Activated CD8-positive, alpha-beta memory T cell treated with anti-CD3 and anti-CD28 coated beads, Interleukin-2, amount 50 U/mL, for 1 hour (primary cell): ENCODE measurements around the gene SERHL2.
"Not testable (repeated sequence)": the region's sequence is repeated elsewhere in the genome, so short reads cannot be mapped to it uniquely, and the experiment has no call there.

ENCODE experiments used
- DNase-seq: peaks from one replicate; pipeline ENCODE4 v3.0.0-alpha.2; 2020; ENCODE audit errors: extremely low read depth

Gene SERHL2, protein sequence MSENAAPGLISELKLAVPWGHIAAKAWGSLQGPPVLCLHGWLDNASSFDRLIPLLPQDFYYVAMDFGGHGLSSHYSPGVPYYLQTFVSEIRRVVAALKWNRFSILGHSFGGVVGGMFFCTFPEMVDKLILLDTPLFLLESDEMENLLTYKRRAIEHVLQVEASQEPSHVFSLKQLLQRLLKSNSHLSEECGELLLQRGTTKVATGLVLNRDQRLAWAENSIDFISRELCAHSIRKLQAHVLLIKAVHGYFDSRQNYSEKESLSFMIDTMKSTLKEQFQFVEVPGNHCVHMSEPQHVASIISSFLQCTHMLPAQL

DNA sequence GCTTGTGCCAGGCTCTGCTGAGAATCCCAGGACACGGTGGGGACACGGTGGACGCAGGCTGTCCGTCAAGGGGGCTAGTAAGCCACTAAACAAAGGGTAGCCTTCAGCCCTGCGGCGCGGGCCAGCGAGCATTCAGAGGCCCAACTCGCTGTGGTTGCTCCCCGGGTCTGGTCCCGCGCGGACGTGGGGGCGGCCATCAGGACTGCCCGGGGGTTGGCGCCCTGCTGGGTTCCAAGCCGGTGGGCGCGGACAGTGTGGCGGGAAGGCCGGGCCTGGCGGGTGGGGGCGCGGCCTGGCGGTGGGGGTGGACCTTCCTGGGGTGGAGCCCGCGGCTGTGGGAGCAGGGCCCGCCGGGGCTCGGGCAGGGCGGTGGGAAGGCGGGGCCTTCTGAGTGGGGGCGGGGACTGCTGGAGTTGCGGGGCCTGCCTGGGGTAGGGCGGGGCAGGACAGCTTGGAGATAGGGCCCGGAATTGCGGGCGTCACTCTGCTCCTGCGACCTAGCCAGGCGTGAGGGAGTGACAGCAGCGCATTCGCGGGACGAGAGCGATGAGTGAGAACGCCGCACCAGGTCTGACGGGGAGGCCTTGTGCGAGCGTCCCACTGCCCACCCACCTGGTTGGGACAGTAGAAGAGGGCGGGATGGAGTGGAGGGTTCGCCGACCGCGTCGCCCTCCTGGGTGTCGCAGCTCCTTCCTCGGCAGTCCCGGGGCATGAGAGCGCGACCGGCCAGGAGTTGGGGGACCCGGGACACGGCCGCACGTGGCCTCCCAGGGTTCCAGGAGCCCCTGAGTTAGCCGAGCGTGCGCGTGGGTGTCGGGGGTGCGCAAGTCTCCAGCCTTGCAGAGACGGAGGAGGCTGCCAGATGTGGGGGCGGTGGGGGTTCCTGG is at the start of gene SERHL2:
Gene SERHL2, plus strand, starts transcription at position 482 of the 887 bp plus-strand sequence. Its CDS starts 65 bp downstream, at position 547.
- DNase-seq, result peak; percentile 36

DNA sequence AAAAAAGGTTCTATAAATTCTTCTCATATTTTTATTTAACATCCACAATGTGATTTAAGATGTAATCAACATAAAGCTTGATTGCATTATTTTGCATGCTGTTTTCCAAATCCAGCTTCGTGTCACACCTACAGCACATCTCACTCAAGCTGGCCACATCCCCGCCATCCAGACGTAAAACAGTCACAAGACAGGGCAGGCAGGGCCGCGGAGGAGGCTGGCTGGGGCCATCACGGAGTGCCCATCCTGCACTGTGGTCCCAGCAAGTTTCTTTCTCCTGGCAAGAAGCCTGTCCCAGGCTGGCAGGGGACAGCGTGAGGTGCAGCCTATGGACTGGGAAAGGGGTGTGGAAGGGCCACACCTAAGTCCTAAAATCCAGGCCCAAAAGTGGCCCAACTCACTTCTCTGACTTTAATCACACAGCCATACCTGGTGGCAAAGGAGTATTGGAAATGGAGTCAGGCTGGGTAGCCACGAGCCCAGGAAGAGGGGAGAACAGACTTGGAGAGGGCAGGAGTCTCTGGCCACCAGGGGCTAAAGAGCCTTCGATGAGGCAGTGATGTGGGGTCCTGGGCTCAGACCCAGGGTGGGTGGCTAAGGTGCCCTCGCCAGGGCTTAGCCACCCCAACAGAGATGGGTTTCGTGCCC is 45.3 kb upstream of the SERHL2 start:
- DNase-seq, result not testable (repeated sequence)

DNA sequence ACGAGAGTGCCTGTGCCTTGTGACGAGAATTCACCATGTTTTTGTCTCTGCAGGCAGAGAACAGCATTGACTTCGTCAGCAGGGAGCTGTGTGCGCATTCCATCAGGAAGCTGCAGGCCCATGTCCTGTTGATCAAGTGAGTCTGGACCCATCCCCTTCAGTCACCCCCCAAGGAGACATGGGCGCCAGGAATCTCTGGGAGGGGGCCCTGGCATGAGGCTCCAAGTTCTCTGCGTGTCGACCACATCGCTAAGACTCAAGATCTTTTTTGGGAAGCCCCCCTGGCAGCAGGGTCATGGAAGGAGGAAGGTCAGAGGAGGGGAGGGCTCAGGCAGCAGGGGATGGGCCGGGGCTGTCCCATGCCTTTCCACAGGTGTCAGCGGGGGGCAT is 44.8 kb upstream of the SERHL2 start:
- DNase-seq, result not testable (repeated sequence)

DNA sequence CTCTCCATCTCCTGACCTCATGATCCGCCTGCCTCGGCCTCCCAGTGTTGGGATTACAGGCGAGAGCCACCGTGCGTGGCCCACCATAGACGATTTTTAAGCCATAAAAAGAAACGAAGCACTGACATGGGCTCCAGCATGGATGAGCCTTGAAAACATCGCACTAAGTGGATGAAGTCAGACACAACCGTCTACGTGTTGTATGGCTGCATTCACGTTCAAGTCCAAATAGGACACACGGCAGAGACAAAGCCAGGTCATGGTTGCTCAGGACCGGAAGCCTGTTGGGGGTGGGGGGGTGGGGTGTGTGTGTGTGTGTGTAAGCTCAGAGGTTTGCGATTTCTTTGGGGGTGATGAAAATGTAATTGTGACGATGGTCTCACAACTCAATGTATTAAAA is 44.2 kb upstream of the SERHL2 start:
- DNase-seq, result no peak

DNA sequence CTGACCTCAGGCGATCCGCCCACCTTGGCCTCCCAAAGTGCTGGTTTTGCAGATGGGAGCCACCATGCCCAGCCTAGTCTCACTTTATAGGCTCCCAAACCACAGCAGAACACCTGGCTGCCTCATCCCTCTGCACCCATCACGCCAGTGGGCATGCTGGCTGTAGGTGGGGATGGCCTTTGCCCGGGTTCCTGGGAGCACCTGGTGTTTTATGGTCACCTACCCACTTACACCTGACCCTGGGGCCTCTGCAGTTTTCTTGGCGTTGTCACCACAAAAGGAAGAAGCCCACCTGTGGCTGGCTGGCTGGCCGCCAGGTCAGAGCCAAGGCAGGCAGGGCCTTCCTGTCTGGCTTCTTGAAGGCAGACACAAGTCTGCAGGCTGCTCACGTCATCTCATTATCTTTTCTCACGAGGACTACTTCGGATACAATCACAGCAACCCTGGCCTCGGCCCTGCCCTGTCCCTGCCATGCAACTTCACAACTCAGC is 42.3 kb upstream of the SERHL2 start:
- no peak for DNase-seq

DNA sequence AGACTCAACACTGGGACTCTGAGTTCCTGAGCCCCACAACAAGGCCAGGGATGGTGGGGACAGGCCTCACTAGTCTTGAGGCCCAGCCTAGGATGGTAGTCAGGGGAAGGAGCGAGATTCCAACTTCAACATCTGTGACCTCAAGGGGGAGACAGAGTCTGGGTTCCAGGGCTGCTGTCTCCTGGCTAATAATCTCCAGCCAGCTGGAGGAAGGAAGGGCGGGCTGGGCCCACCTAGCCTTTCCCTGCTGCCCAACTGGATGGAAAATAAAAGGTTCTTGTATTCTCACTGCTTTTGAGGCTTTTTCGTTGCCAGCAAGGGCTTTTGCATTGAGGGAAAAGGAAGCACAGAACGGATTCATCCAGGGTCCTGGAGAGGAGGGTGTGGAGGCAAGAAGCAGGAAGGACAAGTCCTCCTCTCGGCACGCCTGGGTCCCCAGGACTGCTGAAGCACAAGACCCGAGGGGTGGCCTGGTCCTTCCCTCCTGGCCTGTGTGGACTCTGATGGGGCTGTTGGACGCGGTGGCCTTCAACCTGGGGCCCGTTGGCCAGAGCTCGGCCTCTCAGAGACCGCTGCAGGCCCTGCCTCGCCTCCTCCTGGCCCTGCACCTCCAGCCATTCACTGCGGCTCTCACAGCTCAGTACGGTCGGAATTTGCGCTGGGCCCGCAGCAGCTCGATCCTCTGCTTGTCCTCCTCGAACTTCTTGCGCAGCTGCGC is 41.3 kb upstream of the SERHL2 start:
- not testable (repeated sequence) for DNase-seq

DNA sequence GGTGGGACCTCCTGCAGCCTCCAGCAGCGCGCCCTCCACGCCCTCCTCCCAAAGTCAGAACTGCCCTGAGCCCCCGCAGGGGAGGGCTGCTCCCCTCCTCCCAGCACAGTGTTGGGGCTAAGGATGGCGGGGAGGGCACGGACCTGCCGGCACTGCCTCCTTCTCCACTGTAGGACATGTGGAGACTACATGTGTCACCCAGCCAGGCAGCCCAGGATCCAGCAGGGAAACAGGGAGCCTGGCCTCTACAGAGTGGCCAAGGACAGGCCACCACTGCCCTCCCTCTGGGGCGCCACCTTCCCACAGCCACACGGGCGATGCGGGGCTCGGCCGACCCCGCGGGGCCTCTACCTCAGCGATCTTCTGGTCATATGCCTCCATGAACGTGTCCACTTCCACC is 39.4 kb upstream of the SERHL2 start:
- not testable (repeated sequence) for DNase-seq

DNA sequence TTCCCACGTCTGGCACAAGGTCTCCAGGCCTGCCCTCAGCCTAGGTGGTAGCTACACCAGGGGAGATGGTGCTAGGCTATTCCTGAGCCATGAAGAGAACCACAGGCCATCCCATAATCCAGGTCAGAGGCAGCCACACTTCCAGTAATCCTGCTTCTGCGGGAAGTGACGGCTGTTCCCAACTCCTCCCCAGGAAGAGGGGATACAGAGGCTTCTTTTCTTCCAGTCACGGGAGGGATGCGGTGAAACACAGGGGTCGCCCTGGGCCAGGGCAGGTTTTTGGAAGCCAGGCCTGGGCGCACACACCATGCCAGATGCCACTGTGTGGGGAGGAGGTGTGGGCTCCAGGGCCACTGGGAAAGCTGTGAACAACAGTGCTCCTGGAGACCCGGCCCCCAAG is 38.5 kb upstream of the SERHL2 start:
- DNase-seq, result not testable (repeated sequence)

DNA sequence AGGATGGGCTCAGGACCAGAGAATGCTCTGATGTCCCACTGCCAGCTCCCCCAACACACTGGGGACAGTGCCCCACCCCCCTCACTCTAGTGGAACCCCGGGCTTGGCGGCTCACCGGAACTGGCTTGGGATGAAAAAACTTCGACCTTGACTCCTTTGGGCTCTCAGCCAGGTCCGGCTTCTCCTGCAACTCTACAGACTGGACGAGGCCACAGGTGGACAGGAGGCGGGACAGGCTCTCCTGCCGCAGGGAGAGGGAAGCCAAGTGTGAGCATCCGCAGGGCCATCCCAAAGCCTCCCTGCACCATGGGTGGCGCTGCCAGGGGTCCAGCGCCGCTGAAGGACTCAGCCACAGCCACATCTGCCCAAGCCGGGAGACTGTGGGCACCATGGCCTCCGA is 37.9 kb upstream of the SERHL2 start:
- DNase-seq, result no peak

DNA sequence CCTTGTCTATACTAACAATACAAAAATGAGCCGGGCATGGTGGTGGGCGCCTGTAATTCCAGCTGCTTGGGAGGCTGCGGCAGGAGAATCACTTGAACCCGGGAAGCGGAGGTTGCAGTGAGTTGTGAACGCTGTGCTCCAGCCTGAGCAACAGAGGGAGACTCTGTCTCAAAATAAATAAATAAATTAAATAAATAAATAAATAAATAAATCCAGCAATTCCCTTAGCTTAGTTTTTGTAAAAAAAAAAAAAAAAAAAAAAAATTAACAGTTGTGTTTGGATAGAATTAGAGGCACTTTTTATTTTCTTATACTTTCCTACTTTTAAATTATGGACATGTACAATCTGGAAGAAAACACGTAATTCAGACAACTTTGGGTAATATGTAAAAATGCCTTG is 36.7 kb upstream of the SERHL2 start:
- not testable (repeated sequence) for DNase-seq

DNA sequence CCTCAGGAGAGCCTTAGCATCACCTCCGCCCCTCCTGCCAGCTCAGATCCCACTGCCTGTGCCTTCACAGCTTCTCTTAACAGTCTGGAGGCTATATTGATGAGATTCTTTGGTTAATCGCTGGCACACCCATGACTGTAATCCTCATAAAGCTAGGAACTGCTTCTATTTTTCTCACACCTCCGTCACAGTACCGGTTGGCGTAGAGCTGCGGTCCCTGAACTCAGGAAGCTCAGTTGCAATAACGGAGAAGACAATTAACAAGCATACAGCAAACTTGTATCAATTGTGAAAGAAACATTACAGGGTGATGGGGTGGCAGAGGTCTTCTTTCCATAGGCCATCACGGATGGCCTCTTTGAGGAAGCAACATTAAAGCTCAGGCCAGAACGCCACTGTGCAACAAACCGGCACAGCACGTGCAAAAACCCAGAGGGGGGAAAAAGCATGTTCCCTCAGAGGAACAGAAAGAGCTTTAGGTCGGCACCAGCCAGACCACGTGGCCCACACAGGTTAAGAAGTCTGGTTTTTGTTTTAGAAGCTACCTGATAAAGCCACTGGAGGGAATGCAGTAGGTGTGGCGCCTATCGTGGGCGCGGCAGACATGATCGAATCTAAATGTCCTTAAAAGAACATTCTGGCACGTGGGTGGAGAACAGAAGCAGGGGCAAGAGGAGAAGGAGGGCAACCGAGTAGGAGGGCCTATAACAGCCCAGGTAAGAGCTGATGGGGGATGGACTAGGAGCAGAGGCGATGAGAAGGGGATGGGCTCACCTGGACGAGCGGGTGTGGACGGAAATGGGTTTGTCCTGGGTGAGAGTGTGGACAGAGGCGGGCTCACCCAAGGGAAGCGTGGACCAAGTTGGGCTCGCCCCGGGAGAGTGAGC is 34.9 kb upstream of the SERHL2 start:
- DNase-seq, result not testable (repeated sequence)

DNA sequence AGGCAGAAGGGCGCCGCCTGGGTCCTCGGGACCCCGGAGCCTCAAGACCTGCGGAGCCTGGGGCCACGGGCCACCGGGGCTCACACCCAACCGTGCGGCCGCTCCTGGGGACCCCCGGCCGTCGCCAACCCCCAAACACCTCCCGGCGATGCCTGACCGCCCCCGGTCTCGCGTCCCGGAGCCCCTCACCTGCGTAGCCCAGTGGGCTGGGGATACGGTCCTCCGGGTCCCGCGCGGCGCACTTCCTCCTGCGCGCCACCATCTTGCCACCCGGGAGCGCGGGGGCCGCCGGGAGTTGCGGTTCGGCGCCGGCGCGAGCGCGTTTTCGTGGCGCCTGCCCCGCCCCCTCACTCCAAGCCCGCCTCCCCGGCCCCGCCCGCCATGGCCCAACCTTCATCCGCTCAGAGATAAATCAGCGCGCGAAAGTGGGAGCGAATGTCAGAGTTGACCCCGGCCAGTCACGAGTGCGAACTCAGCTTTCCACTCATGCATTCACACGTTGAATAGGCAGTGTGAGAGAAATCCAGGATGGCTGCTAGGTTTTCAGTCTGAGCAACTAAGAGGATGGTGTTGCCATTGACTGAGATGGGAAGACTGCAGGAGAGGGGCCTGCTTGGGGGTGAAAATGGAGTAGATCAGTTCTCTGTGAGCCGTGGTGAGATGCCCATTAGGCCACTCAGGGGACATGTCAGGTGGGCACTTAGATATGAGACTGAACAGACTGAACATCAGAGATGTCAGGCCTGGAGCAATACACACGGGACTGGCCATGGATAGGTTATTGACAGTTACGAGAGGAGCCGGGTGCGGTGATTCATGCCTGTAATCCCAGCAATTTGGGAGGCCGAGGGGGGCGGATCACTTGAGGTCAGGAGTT is 34.0 kb upstream of the SERHL2 start, which contains the start of gene RRP7A:
Gene RRP7A, minus strand, starts transcription at position 272 of the 877 bp plus-strand sequence. Its CDS starts 10 bp downstream, at position 262.
- no peak for DNase-seq

DNA sequence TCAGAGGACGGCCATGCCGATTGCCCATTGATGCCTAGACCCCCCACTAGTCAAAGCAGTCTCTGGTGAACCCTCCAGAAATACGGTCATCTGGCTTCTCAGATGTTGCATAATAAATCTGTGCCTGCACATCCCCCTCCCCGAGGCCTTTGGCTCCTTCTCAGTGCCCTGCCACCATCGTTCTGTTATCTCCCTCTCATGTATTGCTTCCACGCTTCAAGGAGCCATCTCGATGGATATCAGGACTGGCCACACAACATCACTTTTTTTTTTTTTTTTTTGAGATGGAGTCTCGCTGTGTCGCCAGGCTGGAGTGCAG is 32.6 kb upstream of the SERHL2 start:
- no peak for DNase-seq

DNA sequence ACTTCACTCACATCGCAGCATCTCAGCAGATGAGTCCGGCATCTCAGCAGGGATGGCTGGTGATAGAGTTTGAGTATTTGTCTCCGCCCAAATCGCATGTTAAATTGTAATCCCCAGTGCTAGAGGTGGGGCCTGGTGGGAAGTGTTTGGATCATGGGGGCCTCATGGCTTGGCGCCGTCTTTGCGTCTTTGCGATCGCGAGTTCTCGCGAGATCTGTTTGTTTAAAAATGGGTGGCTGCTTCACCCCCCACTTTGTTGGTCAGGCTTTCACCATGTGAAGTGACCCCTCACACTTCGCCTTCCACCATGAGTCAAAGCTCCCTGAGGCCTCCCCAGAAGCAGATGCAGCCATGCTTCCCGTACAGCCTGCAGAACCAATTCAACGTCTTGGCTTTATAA is 31.2 kb upstream of the SERHL2 start:
- no peak for DNase-seq

DNA sequence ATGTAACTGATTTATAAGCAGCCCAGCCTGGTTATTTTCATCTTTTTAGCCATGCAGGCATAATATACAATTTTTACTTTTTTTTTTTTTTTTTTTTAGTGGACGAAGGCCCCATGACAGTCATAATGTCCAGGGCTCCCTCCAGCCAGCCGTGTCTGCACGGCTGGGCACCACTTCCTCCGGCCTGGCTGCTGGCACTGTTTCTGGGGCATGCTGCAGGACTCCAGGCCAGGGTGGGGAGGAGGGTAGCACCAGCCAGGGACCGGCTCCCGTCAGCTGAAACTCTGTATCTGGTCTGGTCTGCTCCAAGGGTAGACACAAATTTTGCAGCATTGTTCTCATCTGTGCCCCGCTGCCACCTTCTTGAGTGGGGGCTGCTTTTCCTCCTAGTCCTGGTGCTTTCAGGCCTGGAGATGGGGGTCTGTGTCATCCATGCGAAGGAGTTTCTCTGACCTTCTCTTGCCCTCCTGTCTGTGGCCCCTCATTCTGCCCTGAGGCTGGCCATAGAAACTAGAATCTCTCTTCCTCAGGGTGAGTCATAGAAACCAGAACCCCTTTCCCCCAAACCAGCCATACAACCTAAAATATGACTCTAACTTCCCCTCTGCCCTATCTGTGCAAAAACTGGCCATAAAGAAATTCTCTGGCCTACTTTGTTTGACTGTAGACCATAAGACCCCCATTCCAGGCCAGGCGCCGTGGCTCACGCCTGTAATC is 25.0 kb upstream of the SERHL2 start:
- DNase-seq, result no peak

DNA sequence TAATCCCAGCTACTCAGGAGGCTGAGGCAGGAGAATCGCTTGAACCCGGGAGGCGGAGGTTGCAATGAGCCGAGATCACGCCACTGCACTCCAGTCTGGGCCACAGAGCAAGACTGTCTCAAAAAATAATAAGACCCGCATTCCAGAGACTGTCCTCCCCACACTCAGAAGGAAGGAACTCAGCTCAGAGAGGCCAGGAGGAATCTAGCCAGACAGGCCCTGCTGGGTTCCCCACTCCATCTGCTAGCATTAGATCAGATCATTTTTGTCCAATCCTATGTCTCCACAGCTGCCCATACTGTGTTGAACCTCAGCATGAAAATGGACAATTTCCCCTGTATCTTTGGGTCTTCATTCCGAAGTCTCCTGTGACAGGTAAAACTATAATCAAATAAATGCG is 24.3 kb upstream of the SERHL2 start:
- not testable (repeated sequence) for DNase-seq

DNA sequence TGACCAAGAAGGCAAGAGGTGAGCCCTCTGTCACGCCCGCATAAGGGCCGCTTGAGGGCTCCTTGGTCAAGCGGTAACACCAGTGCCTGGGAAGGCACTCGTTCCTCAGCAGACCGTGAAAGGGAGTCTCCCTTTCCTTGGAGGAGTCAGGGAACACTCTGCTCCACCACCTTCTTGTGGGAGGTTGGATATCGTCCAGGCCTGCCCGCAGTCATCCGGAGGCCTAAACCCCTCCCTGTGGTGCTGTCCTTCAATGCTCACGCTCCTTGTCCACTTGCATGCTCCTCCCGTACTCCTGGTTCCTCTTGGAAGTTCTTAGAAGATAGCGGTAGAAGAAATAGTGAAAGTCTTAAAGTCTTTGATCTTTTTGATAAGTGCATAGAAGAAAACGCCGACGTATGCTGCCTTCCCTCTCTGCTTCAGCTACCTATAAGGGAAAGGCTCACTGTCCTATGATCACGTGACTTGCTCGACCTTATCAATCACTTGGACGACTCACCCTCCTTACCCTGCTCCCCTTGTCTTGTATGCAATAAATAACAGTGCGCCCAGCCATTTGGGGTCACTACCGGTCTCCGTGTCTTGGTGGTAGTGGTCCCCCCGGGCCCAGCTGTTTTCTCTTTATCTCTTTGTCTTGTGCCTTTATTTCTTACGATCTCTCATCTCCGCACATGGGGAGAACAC is 22.2 kb upstream of the SERHL2 start:
- DNase-seq, result not testable (repeated sequence)

DNA sequence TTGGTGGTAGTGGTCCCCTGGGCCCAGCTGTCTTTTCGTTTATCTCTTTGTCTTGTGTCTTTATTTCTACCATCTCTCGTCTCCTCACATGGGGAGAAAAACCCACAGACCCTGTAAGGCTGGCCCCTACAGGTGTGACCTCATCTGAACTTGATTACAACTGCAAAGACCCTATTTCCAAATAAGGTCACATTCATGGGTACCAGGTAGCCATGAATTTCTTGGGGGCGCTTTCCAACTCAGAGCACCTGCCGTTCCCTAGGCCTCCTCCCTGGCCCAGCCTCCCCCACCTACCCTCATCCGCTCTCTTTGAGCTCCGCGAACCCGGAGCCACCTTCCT is 20.1 kb upstream of the SERHL2 start:
- no peak for DNase-seq
